A172 (cell line): ENCODE data around the gene PAK1. TPM values are rescaled to one million over a fixed set of nuclear protein-coding genes. Genes with fewer than 3 reads are reported as not detected.
"Not testable (repeated sequence)": the region's sequence is repeated elsewhere in the genome, so short reads cannot be mapped to it uniquely, and the experiment has no call there.

Source experiments
- DNase-seq: peaks from one replicate; pipeline ENCODE4 v3.0.0-alpha.2; 2015; ENCODE audit warnings: low spot score
- total RNA-seq: library from RNA; depleted of rRNA; stranded (reverse); fragments of >200 nt; shearing (Covaris generic); gene quantifications from 2 replicates; pipeline ENCODE4 v1.2.3, GENCODE V29; 2014; rRNA removed

Gene PAK1
- 59.8 and 60.4 TPM in 2 replicates for total RNA-seq

DNA sequence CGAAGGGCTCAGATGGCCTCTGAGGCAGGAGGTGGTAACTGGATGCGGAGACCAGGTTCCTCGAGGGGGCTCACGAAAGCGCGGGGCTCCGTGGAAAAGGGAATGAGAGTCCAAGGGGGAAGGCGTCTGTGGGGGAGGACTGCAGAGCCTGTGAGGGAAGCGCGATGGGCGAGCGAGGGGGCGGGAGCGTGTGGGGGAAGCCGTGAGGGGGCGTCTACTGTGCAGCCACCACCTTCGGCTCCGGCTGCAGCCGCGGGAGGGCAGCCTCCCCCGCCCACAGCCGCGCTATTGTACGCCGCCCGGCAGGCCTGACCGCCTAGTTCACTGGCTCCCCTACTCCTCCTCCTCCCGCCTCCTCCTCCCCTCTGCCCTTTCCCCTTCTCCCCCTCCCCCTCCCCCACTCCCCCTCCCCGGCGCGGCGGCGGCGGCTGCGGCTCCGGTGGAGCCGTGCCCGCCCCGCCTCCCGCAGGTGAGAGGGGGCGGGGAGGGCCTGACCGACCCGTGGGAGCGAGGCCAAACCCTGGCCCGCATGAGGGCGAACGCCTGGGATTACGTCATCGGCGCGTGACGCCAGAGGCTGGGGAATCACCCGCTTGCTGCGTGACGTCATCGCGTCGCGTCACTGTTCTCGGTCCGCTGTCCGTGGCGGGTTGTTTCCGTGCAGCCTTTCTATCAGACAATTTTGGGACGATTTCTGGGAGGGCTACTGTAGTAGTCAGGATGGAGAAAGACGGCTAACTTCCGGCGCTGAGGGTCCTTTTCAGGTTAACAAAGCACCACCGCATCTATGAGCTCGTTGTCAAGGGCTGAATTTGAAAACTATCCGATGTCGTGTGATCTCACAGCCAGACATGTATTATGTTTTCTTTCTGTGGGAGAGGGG lies at the start of gene PAK1:
Gene PAK1, minus strand, starts transcription at position 294 of the 883 bp plus-strand sequence. CDS start 81,574 bp downstream, outside the sequence.
- peak; percentile 85 for DNase-seq

DNA sequence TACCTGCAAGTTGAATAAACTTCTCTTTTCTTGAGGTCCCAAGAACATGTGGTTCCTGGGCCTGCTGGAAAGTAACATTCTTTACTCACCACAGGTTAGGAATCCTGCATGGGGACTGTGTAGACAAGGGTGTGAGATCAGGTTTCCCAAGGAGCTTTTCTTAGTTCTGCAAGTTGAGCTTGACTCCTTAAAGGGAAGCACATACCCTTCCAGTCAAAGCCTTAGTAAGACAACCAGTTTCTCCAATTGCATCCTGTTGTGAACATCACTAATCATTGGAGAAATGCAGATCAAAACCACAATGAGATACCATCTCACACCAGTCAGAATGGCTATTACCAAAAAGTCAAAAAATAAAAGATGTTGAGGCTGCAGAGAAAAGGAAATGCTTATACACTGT lies 48.3 kb upstream of the PAK1 start:
- no peak for DNase-seq

DNA sequence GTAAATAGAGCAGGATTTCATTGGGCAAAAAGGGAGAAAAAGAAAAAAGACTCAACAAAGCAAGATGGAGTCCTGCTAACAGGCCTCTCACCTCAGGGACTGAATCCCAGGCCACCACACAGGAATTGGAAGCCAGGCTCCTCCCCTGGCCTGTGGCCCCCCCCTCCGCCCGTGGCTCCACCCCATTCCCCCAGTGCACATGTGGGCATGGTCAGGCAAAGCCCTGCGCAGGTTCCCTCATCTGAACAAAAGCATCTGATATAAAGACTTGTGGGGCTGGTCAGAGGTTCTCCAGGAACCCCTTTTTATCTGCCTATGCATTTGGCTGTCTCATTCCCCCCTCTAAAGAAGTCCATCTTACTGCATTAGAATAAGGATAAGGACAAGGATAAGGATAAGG lies 46.0 kb upstream of the PAK1 start:
- DNase-seq, result no peak

DNA sequence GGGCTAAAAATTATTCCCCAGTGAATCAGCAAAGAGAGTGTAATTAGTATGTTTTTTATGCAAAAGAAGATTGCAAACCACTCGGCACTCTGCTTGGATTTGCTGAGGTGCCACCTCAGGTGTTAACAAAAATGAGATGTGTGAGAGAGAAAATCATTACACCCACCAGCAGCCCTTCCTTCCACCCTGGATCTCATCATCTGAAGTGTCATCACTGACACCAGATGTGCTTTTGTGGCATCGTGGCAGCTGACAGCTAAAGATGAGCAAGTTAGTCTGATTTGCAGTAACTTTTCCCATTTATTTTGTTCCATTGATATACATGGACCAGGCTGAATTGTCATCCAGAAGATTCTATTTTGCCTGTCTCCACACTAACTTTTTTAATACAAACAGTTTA lies 44.6 kb upstream of the PAK1 start:
- DNase-seq, result no peak

DNA sequence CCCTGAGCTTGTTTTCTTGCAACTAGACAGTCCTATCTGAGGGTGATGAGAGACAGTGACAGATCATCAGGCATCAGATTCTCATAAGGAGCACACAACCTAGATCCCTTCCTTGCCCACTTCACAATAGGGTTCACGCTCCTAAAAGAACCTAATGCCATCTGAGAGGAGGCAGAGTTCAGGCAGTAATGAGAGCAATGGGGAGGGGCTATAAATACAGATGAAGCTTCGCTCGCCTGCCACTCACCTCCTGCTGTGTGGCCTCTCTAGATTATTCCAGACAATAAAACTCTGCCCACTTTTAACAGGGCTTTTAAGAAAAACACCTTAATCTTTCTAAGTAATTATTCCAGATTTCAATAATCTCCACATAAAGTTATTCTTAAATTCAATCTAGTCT lies 43.9 kb upstream of the PAK1 start:
- no peak for DNase-seq

DNA sequence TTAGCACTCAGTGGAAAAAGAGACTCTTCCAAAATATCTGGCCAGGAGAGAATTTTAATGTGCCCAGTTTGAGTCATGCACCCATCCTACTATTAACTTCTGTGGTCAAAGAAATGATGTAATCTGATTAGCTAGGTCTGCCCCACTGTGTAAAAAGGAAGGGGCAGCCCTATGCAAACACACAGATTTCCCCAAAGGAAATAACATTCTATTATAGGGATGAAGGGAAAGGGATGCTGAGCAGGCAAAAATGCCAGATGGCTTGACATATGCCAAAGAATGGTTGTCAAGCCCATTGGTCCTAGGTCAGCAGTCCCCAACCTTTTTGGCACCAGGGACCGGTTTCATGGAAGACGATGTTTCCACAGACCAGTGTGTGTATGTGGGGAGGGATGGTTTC lies 43.3 kb upstream of the PAK1 start:
- no peak for DNase-seq

DNA sequence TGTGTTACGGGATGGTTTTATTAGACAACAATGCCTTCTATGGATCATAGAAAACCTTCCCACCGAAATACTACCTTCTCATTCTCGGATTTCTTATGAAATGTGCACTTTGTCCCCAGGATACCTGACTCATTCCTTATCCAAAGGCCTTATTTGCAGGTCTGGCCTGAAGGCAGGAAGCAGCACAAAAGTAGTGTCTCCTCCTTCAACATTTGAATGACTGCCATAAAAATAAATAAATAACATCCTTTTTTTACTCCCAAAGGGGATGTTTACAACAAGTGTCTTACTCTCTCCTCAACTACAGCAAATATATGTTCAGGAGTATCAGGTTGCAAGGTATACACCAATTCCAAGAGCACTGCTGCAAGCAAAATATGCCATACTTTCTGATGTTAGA lies 41.6 kb upstream of the PAK1 start:
- no peak for DNase-seq

DNA sequence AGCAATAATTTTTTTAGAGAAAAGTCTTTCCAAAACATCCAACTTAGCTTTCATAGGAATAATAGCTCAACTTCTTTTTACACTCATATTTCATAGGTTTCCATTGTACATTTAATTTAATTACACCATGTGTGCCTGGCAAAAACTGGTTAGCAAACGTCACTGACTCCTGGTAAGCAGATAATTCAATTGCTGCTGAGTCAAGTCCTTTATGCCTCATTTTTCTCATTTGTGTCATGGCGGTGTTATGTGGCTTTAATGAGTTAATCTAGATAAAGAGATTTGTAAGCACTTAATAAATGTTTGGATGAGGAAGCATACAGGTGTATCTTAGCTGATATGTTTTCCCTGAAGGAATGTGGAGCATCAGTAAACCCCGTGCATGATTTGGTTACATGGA lies 41.2 kb upstream of the PAK1 start:
- no peak for DNase-seq

DNA sequence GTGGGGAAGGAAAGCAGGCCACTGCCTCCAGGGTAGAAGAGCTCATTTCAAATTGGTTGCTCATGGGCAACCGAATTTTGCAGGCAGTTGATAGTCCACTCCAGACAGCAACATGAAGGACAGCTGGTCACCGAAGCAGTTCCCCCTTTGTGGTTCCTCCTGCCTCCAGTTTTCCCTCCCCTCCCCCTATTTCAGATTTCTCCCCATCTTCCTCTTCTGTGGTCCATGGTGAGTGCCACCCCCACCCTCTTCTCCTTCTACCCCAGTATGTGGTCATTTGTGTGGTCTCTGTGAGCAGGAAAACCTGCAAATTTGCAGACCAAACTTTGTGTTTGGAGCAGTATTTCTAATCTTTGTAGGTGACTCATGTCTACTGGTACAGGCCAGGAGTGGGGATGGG lies 38.2 kb upstream of the PAK1 start:
- DNase-seq, result no peak

DNA sequence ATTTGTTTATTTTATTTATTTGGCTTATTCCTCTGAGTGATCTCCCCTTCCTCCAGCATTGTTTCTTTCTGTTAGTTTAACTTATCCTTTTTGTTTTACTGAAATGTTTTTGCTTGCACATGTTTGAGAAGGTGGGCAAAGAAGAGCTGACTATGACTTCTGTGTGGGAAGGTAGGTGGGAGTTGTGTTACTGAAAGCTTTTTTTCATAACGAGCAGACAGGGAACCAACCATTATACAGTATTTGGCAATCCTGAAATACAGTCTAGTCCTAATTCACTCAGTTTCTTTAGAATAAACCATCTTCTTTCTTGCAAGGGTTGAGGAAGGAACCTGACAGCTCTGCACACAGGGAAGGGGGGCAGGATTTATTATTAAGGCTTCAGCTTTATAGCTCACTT lies 37.0 kb upstream of the PAK1 start:
- no peak for DNase-seq

DNA sequence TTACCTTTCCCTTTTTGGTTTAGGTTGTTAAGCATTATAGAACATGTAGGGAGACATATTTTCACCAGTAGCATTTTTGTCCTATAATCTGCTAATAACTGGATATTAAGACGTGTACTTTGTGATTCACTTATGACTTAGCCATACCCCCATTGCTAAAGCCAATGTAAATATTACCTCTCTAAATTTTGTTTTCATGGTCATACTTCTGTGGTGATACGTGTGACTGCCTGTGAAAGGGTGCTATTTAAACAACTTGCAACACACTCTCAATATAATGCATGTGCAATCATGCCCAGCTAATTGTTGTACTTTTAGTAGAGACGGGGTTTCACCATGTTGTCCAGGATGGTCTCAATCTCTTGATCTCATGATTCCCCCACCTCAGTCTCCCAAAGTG lies 36.2 kb upstream of the PAK1 start:
- DNase-seq, result no peak

DNA sequence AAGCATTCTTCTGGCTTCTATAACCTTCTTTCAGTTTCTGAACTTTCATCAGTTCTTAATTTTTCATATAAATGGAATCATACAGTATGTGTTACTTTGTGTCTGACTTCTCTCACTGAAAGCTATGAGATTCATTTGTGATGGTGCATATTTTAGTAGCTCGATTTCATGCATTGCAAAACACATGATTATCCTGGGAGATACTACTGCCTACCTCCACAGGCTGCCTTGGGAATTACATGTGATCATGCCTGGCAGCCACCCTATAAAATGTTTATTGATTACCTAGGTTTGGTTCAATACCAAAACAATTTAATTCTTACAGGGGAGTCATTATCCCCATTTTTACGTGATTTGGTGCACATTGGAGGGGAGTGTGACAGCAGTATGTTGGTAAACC lies 34.1 kb upstream of the PAK1 start:
- no peak for DNase-seq

DNA sequence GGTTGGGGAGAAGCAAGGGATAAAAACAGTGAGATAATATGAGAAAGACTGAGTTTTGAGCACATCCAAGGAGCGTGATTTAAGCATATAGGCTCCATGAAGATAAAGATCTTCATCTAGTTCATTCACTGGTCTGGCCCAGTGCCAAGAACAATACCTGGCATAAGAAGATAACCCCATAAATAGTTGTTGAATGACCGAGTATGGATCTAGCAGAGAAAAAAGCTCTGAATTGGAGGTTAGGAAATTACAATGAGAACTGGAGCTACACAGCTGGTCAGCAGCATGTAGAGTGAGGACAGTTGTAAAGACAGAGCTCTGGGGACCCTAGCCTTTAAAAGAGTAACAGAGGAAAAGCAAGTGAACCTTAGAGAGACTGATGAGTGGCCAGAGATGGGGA lies 33.0 kb upstream of the PAK1 start:
- peak; percentile 54 for DNase-seq

DNA sequence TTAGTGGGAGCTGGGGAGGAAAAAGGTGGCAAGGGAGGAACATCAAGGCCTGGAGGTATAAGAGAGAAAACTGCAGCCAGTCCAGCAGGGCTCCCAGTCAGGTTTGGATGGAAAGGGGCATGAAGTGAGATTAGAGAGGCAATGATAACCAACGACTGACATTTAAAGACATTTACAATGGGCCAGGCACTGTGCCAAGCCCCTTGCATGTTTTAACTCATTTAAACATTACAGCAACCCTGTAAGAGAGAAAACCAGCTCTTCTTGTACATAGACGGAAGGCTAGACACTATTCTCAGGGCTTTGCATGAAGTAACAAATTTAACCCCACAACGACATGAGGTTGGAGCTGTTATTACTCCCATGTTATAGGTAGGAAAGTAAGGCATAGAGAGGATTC lies 32.1 kb upstream of the PAK1 start:
- DNase-seq, result no peak

DNA sequence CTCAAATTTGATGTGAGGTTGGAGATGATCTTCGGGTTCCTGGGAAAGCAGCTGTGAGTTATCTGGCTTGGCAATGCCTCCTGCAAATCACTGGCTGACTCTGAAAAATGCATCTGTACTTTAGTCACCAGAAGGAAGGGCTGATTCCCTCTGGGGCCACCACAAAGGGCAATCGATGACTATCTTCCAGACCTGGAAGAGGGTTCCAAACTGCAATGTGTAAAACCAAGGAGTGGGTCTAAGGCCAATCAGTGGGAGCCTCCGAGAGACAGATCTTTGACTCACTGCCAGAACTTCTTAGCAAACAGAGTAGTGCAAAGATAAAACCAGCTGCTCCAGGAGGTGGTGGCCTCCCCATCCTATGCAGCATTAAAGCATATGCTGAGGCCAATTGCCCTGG lies 29.1 kb upstream of the PAK1 start:
- peak; percentile 11 for DNase-seq

DNA sequence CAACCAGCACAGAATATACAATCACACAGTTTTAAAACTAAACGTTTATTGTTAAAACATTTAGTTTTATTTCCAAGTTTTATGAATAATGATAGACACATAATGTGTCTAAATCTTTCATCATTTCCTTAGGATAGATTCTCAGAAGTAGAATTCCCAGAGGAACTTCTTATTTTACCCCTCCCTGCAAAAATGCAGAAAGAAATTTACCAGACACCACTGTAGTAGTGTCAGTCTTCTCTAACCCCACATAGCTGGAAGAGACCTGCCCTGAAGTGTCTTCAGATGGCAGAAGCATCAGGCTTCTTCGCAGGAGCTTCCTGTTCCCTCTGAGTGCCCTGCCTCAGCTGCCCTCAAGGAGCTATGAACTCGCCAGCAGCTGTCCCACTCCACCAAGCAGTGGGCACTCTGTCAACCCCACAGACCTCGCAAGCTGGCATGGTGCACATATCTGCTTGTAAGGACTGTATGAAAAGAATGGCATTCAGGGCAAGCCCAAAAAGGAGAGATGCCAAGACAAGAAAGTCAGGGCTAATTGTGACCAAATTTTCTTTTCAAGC lies 28.5 kb upstream of the PAK1 start:
- no peak for DNase-seq

DNA sequence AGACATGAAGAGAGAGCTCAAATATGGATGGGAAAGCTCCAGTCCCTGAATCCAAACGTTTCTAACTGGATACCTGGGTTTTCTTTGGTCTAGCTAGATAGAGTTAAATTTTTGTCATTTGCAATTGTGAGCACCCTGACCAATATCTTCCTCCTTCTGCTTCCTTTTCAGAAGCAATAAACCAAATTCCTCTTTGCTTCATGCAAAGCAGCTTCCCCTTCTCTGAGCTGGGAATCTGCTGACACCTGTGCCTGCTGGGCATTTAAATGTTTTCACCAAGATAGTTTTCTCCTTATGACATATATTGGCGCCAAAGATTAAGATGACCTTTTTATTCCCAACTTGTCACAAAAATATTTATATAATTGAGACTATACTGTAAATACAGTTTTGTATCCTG lies 27.9 kb upstream of the PAK1 start:
- DNase-seq, result no peak

DNA sequence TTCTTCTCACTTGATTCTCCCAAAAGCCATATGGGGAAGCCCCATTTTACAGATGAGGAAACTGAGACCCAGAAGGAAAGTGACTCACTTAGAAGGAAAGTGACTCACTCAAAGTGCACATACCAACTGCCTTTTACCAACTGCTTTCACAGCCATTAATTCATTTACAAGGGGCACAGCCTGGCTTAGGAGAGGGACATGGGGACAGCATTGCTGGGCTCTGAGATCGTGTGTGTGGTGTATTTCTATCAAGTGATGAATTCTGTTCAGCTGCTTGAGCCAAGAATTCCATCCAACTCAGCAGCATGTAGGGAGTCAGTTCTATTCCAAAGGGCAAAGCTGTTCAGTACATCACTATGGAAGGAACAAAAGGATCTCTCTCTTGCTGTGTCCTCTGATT lies 23.5 kb upstream of the PAK1 start:
- no peak for DNase-seq

DNA sequence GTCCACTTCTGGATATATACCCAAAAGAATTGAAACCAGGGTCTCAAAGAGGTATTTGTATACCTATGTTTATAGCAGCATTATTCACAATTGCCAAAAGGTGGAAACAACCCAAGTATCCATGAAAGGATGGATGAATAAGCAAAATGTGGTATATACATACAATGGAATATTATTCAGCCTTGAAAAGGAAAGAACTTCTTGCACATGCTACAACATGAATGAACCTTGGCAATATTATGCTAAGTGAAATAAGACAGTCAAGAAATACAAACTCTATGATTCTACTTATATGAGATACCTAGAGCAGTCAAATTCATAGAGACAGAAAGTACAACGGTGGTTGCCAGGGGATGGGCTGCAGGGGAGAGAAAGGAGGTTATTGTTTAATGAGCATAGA lies 21.6 kb upstream of the PAK1 start:
- DNase-seq, result no peak

DNA sequence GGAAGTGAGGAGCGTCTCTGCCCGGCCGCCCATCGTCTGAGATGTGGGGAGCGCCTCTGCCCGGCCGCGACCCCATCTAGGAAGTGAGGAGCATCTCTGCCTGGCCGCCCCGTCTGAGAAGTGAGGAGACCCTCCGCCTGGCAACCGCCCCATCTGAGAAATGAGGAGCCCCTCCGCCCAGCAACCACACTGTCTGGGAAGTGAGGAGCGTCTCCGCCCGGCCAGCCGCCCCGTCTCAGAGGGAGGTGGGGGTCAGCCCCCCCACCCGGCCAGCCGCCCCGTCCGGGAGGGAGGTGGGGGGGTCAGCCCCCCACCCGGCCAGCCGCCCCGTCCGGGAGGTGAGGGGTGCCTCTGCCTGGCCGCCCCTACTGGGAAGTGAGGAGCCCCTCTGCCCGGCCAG lies 16.1 kb upstream of the PAK1 start:
- not testable (repeated sequence) for DNase-seq

DNA sequence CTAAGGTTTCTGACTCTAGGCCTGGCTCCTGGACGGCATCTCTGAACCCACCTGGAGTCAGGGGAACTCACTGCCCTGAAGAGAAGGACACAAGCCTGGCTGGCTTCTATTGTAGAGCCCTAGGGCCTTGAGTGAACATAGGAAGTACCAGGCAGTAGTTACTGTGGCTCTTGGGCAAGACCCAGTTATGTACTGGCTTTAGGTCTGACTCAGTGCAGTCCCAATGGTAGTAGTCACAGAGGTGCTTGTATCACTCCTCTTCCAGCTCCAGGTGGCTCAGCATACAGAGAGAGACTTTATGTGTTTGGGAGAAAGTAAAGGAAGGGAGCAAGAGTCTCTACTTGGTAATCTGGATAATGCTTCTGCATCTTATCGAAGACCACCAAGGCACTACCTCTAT lies 13.9 kb upstream of the PAK1 start:
- DNase-seq, result no peak

DNA sequence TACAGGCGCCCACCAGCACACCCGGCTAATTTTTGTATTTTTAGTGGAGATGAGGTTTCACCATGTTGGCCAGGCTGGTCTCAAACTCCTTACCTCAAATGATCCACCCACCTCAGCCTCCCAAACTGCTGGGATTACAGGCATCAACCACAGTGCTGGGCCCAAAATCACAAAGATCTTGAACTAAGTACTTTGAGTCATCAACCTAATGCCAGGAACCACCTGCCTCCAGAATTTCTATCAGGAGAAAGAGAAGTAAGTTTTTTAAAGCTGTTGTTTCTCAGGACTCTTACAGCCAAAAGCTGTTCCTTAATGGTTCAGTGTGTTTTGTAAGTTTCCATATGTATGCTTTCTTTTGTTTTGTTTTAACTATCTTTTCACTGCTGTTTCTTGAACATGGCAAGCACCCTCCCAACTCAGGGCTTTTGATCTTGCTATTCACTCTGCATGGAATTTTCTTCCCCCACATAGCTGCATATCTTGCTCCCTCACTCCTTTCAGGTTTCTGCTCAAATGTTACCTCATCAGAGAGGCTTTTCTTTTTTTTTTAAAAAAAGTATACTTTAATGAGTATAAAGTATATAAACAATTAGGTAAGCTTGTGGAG lies 6.0 kb upstream of the PAK1 start:
- no peak for DNase-seq

DNA sequence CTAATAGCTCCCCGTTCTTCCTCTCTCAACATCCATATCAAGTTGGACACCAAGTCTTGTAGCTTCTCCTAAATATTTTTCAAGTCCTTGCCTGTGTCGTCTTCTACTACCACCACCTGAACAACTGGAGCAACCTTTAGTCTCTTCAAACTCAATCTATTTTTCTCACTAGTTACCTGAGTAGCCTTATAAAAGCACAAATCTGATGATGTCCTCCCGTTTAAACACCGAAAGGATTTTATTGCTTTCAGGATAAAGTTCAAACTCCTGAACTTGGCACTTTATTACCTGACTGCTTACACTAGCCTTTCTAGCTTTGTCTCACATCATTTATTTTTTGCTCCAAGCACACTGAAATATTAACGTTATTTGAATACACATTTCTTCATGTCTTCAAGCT lies 1.3 kb upstream of the PAK1 start:
- DNase-seq, result no peak
